A549 treated with AZD9567 at 1 μM for 4 hours (cell line): ENCODE data around the gene MEIS2. TPM values are rescaled to one million over a fixed set of nuclear protein-coding genes. Genes with fewer than 3 reads are reported as not detected.

ENCODE experiments used
- total RNA-seq: library from RNA; stranded (reverse); fragments of 200-300 nt; extraction: Qiagen RNA extraction; gene quantifications from 5 replicates; pipeline ENCODE4 v1.2.3, GENCODE V29; 2022; ENCODE audit not compliant: insufficient read depth

Gene MEIS2
- 2.9 to 7.2 TPM (median 5.7 TPM) in 5 replicates for total RNA-seq

DNA sequence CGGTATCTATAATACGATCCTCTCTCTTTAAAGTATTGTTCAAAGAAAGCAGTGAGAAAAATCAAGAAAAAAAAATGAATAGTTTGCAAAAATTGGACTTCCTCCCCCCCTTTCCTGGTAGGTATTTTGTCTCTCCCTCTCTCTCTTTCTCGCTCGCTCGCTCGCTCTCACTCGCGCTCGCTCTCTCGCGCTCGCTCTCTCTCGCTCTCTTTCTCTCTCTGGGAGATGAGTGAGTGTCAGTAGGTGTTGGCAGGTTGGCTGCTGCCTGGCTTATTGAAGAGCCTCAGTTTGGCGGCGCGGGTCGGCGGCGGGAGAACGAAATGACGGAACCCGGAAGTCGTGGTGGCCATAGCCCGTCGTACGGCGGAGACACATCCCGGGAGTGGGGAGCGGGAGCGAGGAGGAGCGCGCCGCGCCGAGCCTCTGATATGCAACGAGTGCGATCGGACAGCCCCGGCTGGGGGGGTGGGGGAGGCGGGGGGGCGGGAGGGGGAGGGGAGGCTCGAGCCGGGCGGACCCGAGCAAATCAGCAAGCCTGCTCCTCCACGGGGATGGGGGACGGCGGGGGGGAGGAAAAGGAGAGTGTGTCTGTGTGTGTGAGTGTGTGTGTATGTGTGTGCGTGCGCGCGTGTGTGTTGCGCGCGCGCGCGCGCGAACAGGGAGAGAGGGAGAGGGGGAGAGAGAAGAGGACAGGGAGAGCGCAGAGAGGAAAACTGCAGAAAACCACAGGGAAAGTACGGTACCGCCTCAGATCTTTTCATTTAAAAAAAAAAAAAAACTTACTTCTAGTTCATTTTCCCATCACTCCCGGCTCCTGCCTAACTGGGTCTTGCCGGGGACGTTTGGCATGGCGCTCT is at the start of gene MEIS2:
Gene MEIS2 (minus strand): TSS at position 441 of the 857 bp plus-strand sequence. CDS start 1,083 bp downstream, outside the sequence.

